BE2C (cell line): ENCODE results near the gene FMN2.
A peak's percentile ranks its signal among the peaks of the same experiment; 100 is the strongest.

Source experiments
- DNase-seq: peaks from one replicate; pipeline ENCODE4 v3.0.0-alpha.2; 2020
- H3K27me3 ChIP-seq: fragments of 250-450 bp; sonication (Bioruptor Pico); 2 replicates; pipeline ENCODE4 v1.5.1; 2020; ENCODE audit warnings: mild to moderate bottlenecking
- H3K36me3 ChIP-seq: fragments of 250-450 bp; sonication (Bioruptor Pico); 2 replicates; pipeline ENCODE4 v1.5.1; 2020; ENCODE audit warnings: mild to moderate bottlenecking
- H3K4me1 ChIP-seq: fragments of 250-450 bp; sonication (Bioruptor Pico); 2 replicates; pipeline ENCODE4 v1.5.1; 2020
- H3K4me3 ChIP-seq: 2 replicates; pipeline ENCODE4 v1.5.1; 2011; ENCODE audit warnings: low read depth, low read length
- H3K9me3 ChIP-seq: fragments of 250-450 bp; sonication (Bioruptor Pico); 2 replicates; pipeline ENCODE4 v1.5.1; 2020
- CTCF ChIP-seq: IDR thresholded peaks from 2 replicates; pipeline ENCODE4 v1.5.1; 2012; ENCODE audit warnings: mild to moderate bottlenecking, low read depth, low read length

Gene FMN2

DNA sequence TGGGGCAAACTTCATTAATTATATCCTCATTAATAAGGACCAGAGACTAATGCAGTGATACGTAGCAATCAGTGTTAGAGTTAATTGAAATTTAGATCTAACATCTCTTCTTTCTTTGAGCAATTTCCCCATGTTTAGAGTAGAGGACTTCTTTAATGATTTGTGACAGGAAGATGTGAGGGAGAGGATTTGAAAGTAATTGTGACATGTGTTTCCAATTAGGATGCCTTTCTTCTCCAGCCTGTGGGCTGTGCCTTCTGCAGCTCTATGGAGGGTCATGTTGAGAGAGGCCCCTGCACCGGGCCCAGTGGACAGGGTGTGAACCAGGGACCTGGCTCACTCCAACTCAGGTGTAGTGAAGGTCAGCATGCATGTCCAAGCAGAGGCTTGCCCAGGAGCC, 417.3 kb downstream of the FMN2 start:
- TF ChIP-seq CTCF, result no peak
- Histone ChIP-seq H3K9me3 (no peaks in the 10 kb centered on the region), H3K27me3 (no peaks in the 10 kb centered on the region), H3K4me1 (no peaks in the 10 kb centered on the region), H3K4me3 (no peak overlapping the region), H3K36me3 (no peaks in the 10 kb centered on the region)
- DNase-seq, result peak; percentile 39

GRCh38 chr1:240511789-240512188, 420.1 kb downstream of the FMN2 start:
- Histone ChIP-seq H3K4me3 (no peak overlapping the region), H3K4me1 (no peaks in the 10 kb centered on the region), H3K36me3 (no peaks in the 10 kb centered on the region), H3K9me3 (no peaks in the 10 kb centered on the region), H3K27me3 (no peaks in the 10 kb centered on the region)
- no peak for TF ChIP-seq CTCF
- no peak for DNase-seq

DNA sequence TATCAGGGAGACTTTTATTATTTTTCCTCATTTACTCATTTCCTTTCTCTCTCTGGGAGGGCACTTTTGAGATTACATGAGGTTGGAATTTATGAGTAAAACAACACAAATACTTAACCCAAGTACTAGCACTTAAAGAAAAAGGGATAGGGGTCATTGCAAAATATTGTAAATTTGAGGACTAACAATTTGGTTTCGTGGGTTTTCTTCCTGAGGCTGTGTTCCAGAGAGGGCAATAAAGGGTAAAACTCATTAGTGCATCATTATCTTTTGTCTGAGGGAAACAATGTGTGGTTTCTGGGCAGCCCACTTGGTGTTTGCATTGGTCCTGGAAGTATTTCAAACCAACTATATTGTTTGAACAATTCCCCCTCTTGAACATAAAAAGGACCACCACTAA, 423.8 kb downstream of the FMN2 start:
- TF ChIP-seq CTCF, result no peak
- Histone ChIP-seq H3K27me3 (no peaks in the 10 kb centered on the region), H3K4me1 (no peaks in the 10 kb centered on the region), H3K4me3 (no peak overlapping the region), H3K9me3 (no peaks in the 10 kb centered on the region), H3K36me3 (no peaks in the 10 kb centered on the region)
- DNase-seq, result no peak

GRCh38 chr1:240516069-240516468, 424.4 kb downstream of the FMN2 start:
- Histone ChIP-seq H3K36me3 (no peaks in the 10 kb centered on the region), H3K4me1 (no peaks in the 10 kb centered on the region), H3K4me3 (no peak overlapping the region), H3K27me3 (no peaks in the 10 kb centered on the region), H3K9me3 (no peaks in the 10 kb centered on the region)
- TF ChIP-seq CTCF, result no peak
- DNase-seq, result no peak

DNA sequence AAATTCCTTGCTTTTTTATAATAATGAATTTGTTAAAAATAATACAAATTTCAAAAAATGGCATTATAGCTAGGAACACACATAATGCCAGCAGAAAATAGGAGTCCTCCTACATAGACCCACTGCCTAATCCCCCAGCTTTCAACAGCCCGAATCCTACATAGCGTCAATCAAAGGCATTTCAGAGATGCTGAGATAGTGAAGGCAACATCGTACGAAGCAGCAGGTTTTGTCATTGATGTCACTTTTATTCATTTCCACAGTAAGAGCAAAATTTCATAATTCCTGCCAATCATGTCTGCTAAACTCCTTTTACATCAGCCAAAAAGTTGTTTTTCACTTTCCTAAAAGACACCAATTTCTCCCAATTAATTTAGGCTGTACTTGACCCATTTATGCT, 426.2 kb downstream of the FMN2 start:
- DNase-seq, result no peak
- H3K9me3 ChIP-seq, result no peaks in the 10 kb centered on the region
- no peaks in the 10 kb centered on the region for H3K27me3 ChIP-seq
- TF ChIP-seq CTCF, result no peak
- H3K4me3 ChIP-seq, result no peak overlapping the region
- H3K36me3 ChIP-seq, result no peaks in the 10 kb centered on the region
- no peaks in the 10 kb centered on the region for H3K4me1 ChIP-seq

GRCh38 chr1:240522122-240522822, 430.6 kb downstream of the FMN2 start:
- H3K9me3 ChIP-seq, result no peaks in the 10 kb centered on the region
- H3K36me3 ChIP-seq, result no peaks in the 10 kb centered on the region
- DNase-seq, result no peak
- H3K4me3 ChIP-seq, result no peak overlapping the region
- no peaks in the 10 kb centered on the region for H3K4me1 ChIP-seq
- no peak for TF ChIP-seq CTCF
- H3K27me3 ChIP-seq, result no peaks in the 10 kb centered on the region
